HG03196 (cell line): ENCODE measurements around the gene STXBP5.
"Not testable (repeated sequence)": the region's sequence is repeated elsewhere in the genome, so short reads cannot be mapped to it uniquely, and the experiment has no call there.

Experiments used
- ATAC-seq: cut with Tn5 transposase; IDR thresholded peaks from one replicate; pipeline ENCODE4 v1.9.1; 2021; ENCODE audit not compliant: unreplicated experiment

STXBP5 gene

GRCh38 chr6:147361311-147361981 is 157.2 kb downstream of the STXBP5 start:
- ATAC-seq: no peak

DNA sequence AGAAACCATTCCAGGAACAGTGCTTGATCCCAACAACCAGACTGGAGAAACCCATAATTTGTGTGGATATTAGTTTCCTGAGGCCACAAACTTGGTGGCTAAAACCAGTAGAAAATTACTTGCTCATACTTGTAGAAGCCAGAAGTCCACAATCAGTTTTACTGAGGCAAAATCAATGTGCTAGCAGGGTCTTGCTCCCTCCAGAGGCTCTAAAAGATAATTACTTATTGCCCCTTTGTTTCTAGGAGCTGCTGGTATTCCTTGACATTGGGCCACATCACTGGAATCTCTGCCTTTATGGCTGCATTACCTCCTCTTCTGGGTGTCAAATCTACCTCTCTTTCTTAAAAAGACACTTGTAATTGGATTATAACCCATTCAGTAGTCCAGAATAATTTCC is 162.1 kb downstream of the STXBP5 start:
- ATAC-seq: no peak

- ATAC-seq: no peak
These were observed 167.1 kb downstream of the STXBP5 start for GRCh38 chr6:147371325-147371724.

- no peak for ATAC-seq
These were observed 168.6 kb downstream of the STXBP5 start for GRCh38 chr6:147372806-147373205.

DNA sequence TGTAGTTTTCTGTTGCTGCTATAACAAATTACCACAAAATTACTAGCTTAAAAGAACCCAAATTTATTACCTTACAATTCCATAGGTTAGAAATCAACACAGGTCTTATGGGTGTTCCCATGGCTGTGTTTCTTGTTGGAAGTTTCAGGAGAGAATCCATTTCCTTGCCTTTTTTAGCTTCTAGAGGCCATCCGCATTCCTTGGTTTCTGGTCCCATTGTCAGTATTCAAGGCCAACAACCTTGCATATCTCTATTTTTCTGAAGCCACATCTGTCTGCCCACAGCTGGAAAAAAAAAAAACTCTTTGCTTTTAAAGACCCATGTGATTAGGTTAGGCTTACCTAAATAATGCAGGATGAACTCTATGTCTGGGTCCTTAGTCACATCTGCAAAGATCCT is 174.6 kb downstream of the STXBP5 start:
- ATAC-seq: no peak

DNA sequence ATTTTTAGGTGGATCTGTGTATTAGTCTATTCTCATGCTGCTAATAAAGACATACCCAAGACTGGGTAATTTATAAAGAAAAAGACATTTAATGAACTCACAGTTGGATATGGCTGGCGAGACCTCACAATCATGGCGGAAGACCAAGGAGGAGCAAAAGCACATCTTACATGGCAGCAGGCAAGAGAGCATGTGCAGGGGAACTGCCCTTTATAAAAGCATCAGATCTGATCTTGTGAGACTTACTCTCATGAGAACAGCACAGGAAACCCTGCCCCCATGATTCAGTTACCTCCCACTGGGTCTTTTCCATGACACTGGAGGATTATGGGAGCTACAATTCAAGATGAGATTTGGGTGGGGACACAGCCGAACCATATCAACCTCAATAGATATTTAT is 176.6 kb downstream of the STXBP5 start:
- ATAC-seq: not testable (repeated sequence)

DNA sequence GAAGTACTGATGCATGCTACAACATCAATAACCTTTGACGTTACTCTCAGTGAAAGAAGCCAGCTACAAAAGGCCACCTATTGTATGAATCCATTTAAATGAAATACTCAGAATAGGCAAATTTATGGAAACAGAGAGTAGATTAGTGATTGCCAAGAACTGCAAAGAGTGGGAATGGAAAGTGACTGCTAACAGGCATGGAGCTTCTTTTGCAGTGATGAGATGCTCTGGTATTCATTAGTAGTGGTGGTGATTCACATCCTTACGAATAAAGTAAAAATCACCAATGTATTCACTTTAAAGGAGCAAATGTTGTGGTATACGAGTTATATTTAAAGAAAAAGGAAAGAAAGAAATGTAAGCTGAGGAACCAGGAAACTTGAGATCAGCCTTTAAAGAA is 177.5 kb downstream of the STXBP5 start:
- ATAC-seq: no peak

DNA sequence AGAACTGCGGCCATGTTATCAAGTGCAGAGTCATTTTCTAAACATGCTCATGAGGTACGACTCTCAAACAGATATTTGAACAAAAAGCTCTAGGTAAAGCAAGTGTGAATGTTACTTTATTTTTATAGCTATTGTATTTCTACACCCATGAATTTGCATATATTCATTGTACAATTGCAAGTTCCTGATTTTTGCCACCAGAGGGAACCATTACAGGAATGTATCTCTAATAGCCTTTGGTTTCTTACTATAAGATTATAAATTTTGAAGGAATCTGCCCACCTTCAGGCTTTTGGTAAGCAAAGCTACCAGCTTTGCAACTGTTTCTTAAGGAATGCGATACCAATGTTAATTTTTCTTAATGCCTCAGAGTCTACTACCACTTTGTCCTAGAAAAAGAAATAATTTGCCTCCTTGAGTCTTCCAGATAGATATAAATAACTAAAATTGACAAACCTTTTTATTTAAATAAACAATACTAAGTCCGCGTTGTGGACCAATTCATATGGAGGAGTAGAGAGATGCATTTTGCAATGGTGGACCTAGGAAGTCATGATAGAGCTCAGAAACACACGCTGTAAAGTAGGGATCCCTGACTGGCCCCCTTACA is 178.8 kb downstream of the STXBP5 start:
- ATAC-seq: no peak

- peak; percentile 71 for ATAC-seq
These were observed 179.8 kb downstream of the STXBP5 start for GRCh38 chr6:147384029-147384428.

DNA sequence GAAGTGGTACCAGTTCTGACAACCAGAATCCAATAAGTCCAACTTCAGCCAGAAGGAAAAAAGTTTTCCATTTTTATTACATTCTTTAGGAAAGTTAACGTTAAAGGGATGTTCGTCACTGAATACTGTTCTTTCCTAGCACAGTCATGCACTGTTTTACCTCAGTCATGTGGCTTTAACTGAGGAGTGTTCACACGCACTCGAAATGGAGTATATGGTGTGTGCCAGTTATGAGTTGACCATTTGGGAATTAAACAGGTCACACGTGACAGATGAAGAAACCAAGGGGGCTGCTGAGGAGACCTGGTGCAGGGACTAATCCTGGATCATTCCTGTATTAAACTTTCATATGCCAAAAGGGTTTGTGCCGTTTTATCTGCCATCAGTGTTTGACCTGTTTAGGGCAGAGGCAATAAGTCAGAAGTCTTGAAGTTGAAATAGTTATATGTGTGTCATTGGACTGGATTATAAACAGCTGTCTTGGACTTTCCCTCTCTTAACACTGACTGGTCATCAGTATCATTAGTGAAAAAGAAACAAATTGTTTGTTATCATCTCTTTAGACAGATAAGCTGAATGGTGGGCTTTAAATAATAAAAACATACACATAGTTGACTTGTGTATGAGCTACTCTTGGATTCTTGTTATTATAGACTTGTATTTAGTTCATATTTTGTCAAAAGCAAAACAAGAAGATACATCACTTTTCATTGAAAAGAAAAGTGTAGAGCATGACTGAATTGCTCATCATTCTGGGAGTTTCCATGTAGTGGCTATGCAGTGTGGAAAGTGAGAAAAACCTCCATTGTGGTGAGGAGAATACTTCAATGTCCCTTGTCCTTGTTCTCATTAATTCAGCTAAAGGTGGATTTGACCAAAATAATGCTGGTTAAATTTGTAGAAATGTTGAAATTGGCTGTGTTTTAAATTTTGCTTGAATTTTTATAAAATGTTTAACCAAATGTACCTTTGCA is 180.8 kb downstream of the STXBP5 start:
- peak; percentile 55 for ATAC-seq

DNA sequence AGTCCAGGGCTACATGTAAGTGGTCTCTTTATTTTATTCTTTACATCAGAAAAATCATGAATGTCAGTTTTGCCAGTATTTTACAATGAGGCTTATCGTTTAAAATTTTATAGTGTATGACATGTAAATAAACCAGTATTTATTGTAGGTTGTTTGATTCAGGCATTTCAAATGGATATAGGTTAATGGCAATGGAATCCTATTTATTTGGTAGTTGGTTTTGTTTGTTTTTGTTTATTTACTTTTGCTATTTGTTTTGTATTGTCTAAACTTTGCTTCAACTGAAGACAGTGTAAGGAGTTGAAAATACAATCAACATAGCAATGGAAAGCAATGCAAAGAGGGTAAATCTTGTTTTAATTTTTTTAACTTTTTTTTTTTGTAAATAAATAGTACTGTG is 185.2 kb downstream of the STXBP5 start:
- no peak for ATAC-seq

DNA sequence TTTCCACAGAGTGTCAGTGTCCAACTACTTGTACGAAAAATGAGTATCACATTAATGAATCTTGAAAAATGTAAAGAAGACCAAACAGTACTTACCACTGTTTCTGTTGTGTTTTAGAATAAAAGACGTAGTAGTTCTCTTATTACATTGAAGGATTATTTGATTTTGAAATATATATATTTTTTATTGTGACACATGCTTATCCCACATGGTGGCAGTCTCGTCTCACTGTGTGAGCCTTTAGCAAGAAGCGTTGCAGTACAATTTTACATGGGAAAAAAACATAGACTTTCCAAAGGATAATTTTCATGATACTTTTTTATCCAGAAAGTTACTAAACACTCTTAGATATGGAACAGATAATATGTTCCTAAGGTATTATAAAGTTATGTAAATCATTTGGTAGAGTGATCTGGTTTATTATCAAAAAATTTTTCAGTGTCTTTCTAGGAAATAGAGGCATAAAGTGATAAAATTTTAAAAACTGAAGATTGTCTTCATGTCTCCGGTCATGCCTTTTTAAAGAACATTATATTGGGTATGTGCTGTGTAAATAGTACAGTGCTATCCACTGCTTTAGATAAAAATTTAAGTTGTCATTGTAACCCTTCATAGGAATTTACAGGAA is 186.8 kb downstream of the STXBP5 start:
- no peak for ATAC-seq

DNA sequence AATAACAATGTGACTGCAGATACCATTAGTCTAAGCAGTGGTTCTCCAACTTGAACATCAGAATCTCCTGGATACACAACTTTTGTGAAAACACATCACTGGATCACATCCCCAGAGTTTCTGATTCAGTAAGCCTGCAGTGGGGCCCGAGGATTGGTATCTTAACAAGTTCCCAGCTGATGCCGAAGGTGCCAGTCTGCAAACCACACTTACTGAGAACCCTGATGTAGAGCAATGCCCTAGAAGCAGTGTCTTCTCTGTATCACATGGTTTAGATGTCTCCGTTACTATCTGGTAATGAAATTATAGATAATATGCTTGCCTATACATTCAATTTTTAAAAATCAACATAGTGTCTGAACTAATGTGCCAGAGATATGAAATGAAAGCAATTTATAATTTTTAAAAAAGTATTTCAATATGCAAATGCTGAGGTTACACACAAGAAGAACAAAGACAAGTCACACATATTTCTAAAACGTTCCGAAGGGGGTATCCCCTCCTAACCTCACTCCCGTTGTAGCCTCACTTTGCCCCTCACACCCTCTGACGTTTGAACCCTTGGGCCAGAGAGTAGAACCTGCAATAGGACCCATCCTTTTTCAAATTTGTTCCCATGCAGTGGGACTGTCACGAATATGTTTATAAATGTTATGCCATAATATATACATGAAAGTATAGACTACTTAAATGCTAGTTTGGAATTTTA is 188.9 kb downstream of the STXBP5 start:
- ATAC-seq: no peak

DNA sequence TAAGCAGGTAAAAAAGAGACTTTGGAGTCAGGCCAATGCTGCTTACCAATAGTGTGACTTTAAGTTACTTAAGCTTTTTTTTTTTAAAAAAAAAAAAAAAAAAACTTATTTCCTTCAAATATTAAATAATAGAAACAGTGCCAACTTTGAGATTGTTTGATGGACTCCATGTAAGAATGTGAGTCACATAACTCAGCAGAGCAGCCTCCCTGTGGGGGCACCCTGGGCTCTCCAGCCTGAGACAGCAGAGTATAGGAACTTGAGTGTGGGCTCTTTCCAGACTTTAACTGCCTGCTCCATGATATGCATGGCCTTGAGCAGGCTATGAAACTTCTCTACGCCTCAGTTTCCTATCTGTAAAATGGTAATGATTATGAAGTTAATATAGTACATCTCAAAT is 190.9 kb downstream of the STXBP5 start:
- ATAC-seq: no peak

GRCh38 chr6:147397306-147397705 is 193.1 kb downstream of the STXBP5 start:
- ATAC-seq: no peak

DNA sequence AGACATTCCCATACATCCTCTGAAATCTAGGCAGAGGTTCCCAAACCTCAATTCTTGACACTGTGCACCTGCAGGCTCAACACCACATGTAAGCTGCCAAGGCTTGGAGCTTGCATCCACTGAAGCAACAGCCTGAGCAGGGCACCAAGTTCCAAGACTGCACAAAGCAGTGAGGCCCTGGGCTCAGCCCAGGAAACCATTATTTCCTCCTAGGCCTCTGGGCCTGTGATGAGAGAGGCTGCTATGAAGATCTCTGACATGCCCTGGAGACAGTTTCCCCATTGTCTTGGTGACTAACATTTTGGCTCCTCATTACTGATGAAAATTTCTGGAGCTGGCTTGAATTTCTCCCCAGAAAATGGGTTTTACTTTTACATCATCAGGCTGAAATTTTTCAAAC is 196.8 kb downstream of the STXBP5 start:
- ATAC-seq: no peak

DNA sequence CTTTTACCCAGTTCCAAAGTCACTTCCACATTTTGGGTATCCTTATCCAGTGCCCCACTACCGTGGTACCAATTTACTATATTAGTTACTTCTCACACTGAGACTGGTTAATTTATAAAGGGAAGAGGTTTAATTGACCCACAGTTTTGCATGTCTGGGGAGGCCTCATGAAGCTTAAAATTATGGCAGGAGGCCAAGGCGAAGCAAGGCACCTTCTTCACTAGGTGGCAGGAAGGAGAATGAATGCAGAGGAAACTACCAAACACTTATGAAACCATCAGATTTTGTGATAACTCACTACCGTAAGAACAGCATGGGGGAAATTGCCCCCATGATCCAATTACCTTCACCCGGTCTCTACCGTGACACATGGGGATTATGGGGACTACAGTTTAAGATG is 197.6 kb downstream of the STXBP5 start:
- no peak for ATAC-seq

DNA sequence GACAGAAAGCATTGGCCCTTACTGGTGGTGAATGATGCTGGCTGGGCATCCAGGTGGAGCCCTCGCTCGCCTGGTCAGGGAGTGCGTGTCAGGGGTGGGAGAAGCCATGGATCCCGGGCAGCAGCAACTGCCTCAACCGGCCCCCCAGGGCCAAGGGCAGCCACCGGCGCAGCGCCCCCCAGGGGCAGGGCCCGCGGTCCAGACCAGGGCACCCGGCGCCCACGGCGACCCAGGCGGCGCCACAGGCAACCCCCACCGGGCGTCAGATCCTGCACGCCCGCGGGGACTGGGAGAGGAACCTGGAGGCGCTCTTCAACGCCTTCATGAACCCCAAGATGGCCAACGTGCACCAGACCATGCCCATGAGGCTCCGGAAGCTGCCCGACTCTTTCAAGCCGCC is 202.6 kb downstream of the STXBP5 start:
- no peak for ATAC-seq

DNA sequence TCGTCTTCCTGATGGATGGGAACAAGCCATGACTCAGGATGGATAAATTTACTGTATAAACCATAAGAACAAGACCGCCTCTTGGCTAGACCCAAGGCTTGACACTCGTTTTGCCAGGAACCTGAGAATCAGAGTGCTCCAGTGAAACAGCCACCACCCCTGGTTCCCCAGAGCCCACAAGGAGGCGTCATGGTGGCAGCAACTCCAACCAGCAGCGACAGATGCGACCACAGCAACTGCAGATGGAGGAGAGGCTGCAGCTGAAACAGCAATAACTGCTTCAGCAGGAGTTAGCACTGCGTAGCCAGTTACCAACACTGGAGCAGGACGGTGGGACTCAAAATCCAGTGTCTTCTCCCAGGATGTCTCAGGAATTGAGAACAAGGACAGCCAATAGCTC is 203.4 kb downstream of the STXBP5 start:
- no peak for ATAC-seq

DNA sequence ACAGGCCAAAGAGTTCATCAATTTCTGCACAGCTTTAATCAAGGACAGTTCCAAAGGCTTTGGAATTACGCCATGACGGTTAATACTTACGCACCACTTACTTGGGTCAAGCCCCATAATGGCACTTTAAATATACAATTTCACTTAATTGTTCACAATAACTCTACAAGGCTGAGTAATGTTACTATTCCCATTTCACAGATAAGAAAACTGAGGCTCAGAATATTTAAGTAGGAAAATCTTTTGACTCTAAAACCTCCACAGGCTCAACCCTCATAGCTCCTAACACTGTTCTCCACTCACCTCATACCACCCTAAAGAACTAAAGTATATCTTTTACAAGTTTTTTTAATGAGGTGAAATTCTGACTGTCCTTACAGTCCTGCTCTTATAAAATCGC is 212.4 kb downstream of the STXBP5 start:
- ATAC-seq: no peak

- ATAC-seq: no peak
These were observed 213.7 kb downstream of the STXBP5 start for GRCh38 chr6:147417954-147418353.
